SHP77 treated with DMSO at 0.1 percent for 48 hours (cell line): ENCODE data around the gene LIMS1.
"Not testable (repeated sequence)": the region's sequence is repeated elsewhere in the genome, so short reads cannot be mapped to it uniquely, and the experiment has no call there.

Experiments used
- DNase-seq: peaks from one replicate; lab custom pipeline; 2025; lab: John Stamatoyannopoulos, UW

Gene LIMS1

GRCh38 chr2:108587621-108588020 lies 53.4 kb downstream of the LIMS1 start:
- DNase-seq: no peak

- no peak for DNase-seq
Observed at GRCh38 chr2:108588070-108588668, 53.9 kb downstream of the LIMS1 start.

GRCh38 chr2:108589372-108589771 lies 55.1 kb downstream of the LIMS1 start:
- no peak for DNase-seq

GRCh38 chr2:108589781-108590180 lies 55.5 kb downstream of the LIMS1 start:
- DNase-seq: no peak

GRCh38 chr2:108591163-108591562 lies 56.9 kb downstream of the LIMS1 start:
- DNase-seq: no peak

- no peak for DNase-seq
Observed at GRCh38 chr2:108593547-108594098, 59.4 kb downstream of the LIMS1 start.

- DNase-seq: no peak
Observed at GRCh38 chr2:108594132-108594981, 60.1 kb downstream of the LIMS1 start.

GRCh38 chr2:108594982-108595464 lies 60.8 kb downstream of the LIMS1 start:
- no peak for DNase-seq

GRCh38 chr2:108595771-108596170 lies 61.5 kb downstream of the LIMS1 start:
- not testable (repeated sequence) for DNase-seq

GRCh38 chr2:108597105-108597744 lies 63.0 kb downstream of the LIMS1 start:
- not testable (repeated sequence) for DNase-seq

- not testable (repeated sequence) for DNase-seq
Observed at GRCh38 chr2:108601199-108601598, 66.9 kb downstream of the LIMS1 start.

- no peak for DNase-seq
Observed at GRCh38 chr2:108602422-108602821, 68.2 kb downstream of the LIMS1 start.

GRCh38 chr2:108604196-108604595 lies 69.9 kb downstream of the LIMS1 start:
- no peak for DNase-seq

GRCh38 chr2:108605947-108606346 lies 71.7 kb downstream of the LIMS1 start:
- no peak for DNase-seq

- DNase-seq: no peak
Observed at GRCh38 chr2:108607706-108608301, 73.5 kb downstream of the LIMS1 start.

GRCh38 chr2:108611021-108611420 lies 76.8 kb downstream of the LIMS1 start:
- DNase-seq: no peak

- DNase-seq: no peak
Observed at GRCh38 chr2:108612153-108612513, 77.9 kb downstream of the LIMS1 start.

- DNase-seq: no peak
Observed at GRCh38 chr2:108612514-108613183, 78.4 kb downstream of the LIMS1 start.

GRCh38 chr2:108613261-108614042 lies 79.2 kb downstream of the LIMS1 start:
- no peak for DNase-seq

GRCh38 chr2:108614043-108614545 lies 79.8 kb downstream of the LIMS1 start:
- no peak for DNase-seq

- DNase-seq: no peak
Observed at GRCh38 chr2:108614659-108615058, 80.4 kb downstream of the LIMS1 start.
